OCI-LY7 (cell line): ENCODE measurements around the gene SERF2. TPM values are rescaled to one million over a fixed set of nuclear protein-coding genes. Genes with fewer than 3 reads are reported as not detected.
A peak's percentile ranks its signal among the peaks of the same experiment; 100 is the strongest.

Source experiments
- BruUV-seq: library from RNA; stranded (reverse); fragments of 400-500 nt; replicated peaks from 2 replicates; lab custom pipeline; 2021; lab: Mats Ljungman, UMichigan
- CTCF ChIA-PET: fragments of 300-600 bp; sonication (Branson Sonifier 250); formaldehyde crosslinking; loops from one replicate; lab custom pipeline; 2022; ENCODE audit warnings: antibody characterized with exemption; ENCODE audit not compliant: unreplicated experiment; lab: Charles Lee
- POLR2A ChIA-PET: fragments of 300-600 bp; sonication (Branson Sonifier 250); formaldehyde crosslinking; loops from one replicate; lab custom pipeline; 2022; ENCODE audit warnings: antibody characterized with exemption; lab: Charles Lee
- DNase-seq: peaks from one replicate; pipeline ENCODE4 v3.0.0-alpha.2; 2015; ENCODE audit warnings: low spot score
- H2AFZ ChIP-seq: fragments of 200-600 bp; sonication (generic), shearing (Covaris generic); 2 replicates; pipeline ENCODE4 v1.6.1; 2014; ENCODE audit warnings: mild to moderate bottlenecking, antibody characterized with exemption, low read length, moderate library complexity
- H3K27ac ChIP-seq: fragments of 200-600 bp; sonication (generic); 2 replicates; pipeline ENCODE4 v1.5.1; 2014; ENCODE audit warnings: mixed run types, low read depth, mild to moderate bottlenecking, moderate library complexity, low read length, inconsistent platforms; ENCODE audit not compliant: poor library complexity, severe bottlenecking
- H3K36me3 ChIP-seq: fragments of 200-600 bp; sonication (generic); 2 replicates; pipeline ENCODE4 v1.6.1; 2014; ENCODE audit warnings: mild to moderate bottlenecking, antibody characterized with exemption, low read length, moderate library complexity, mixed read lengths; ENCODE audit not compliant: insufficient read depth
- H3K4me1 ChIP-seq: fragments of 200-600 bp; sonication (generic); 2 replicates; pipeline ENCODE4 v1.5.1; 2014; ENCODE audit warnings: mild to moderate bottlenecking, low read length; ENCODE audit not compliant: insufficient read depth, poor library complexity, severe bottlenecking
- H3K4me2 ChIP-seq: fragments of 200-600 bp; sonication (generic); 2 replicates; pipeline ENCODE4 v1.6.1; 2014; ENCODE audit warnings: mild to moderate bottlenecking, low read length
- H3K4me3 ChIP-seq: fragments of 200-600 bp; sonication (generic); 2 replicates; pipeline ENCODE4 v1.5.1; 2014; ENCODE audit warnings: mild to moderate bottlenecking, low read depth, low read length; ENCODE audit not compliant: poor library complexity, severe bottlenecking
- H3K79me2 ChIP-seq: fragments of 200-600 bp; sonication (generic); 2 replicates; pipeline ENCODE4 v1.6.1; 2016; ENCODE audit warnings: low read depth, mild to moderate bottlenecking, low read length, moderate library complexity, mixed read lengths; ENCODE audit not compliant: insufficient read depth
- H3K9me2 ChIP-seq: fragments of 200-600 bp; sonication (generic); 2 replicates; pipeline ENCODE4 v1.6.1; 2016; ENCODE audit warnings: mild to moderate bottlenecking, low read length, mixed read lengths; ENCODE audit not compliant: insufficient read depth
- H3K9me3 ChIP-seq: fragments of 200-600 bp; sonication (generic); 2 replicates; pipeline ENCODE4 v1.6.1; 2014; ENCODE audit warnings: mild to moderate bottlenecking, mixed run types, low read length, mixed read lengths
- H4K20me1 ChIP-seq: fragments of 200-600 bp; sonication (generic); 2 replicates; pipeline ENCODE4 v1.6.1; 2014; ENCODE audit warnings: mild to moderate bottlenecking, antibody characterized with exemption, low read length, moderate library complexity, mixed read lengths; ENCODE audit not compliant: insufficient read depth
- CTCF ChIP-seq: fragments of 200-600 bp; sonication (generic); conservative IDR thresholded peaks from 2 replicates; pipeline ENCODE4 v1.5.1; 2014; ENCODE audit warnings: mild to moderate bottlenecking, antibody characterized with exemption, low read length, moderate library complexity, mixed read lengths
- EZH2phosphoT487 ChIP-seq: fragments of 200-600 bp; sonication (generic); IDR thresholded peaks from 2 replicates; pipeline ENCODE4 v1.6.1; 2018; ENCODE audit warnings: low read depth, borderline replicate concordance, mild to moderate bottlenecking, mixed run types, antibody characterized with exemption, low read length, moderate library complexity, mixed read lengths
- intact Hi-C: fragments of 100-400 bp; cut with micrococcal nuclease; formaldehyde crosslinking; loops from one replicate; pipeline ENCODE4 v1.10.0; 2022; ENCODE audit not compliant: unreplicated experiment
- total RNA-seq, 2 experiments: library from RNA; depleted of rRNA in 1 of 2; stranded (reverse); fragments of >200 nt in 1 of 2; shearing (Covaris generic) in 1 of 2; gene quantifications; 2 replicates each; pipeline ENCODE4 v1.2.3, GENCODE V29; 2014 to 2022

SERF2 gene
- total RNA-seq, 2 experiments from 2014 or later, result 581 to 1,370 TPM

- Histone ChIP-seq H3K9me3 (no peaks in the 10 kb centered on the region), H3K4me2 (peak within 1 kb of the TSS; percentile 85), H3K36me3 (peaks cover 48% of the 10 kb centered on the region), H3K4me3 (peak within 1 kb of the TSS; percentile 79), H3K27ac (peak within 1 kb of the TSS; percentile 91), H2AFZ (peak within 1 kb of the TSS; percentile 15; the same call in 1 of the 2 replicates), H3K9me2 (no peaks in the 10 kb centered on the region), H3K4me1 (peaks cover 66% of the 10 kb centered on the region), H4K20me1 (peaks cover 28% of the 10 kb centered on the region), H3K79me2 (peaks cover 52% of the 10 kb centered on the region)
- no peak for TF ChIP-seq EZH2phosphoT487
- no peak for TF ChIP-seq CTCF
- BruUV-seq, result no TSS peak
- ChIA-PET CTCF (interaction anchor here (0.6 to 1.4 kb wide), 4 partner anchors 13 to 51 kb away, joined by 3 to 5 read pairs (median 4); no protein-coding TSS in a partner anchor), POLR2A (interaction anchor here (0.6 to 7.0 kb wide), 14 partner anchors 12 to 992 kb away, joined by 4 to 98 read pairs (median 10); partner anchors contain the start of genes HYPK, MFAP1, PDIA3 and SERF2)
- DNase-seq, result peak; percentile 89
- intact Hi-C loops, result loop anchor here (1.0 to 2.0 kb wide), 4 partner anchors 13 to 52 kb away; no protein-coding TSS in a partner anchor
Measured at GRCh38 chr15:43776718-43777266, 15.3 kb upstream of the SERF2 start, which contains the start of gene ELL3. Gene ELL3, minus strand, starts transcription at chr15:43776966. Its CDS starts 65 bp downstream, at chr15:43776901.

GRCh38 chr15:43777267-43777914 lies 14.7 kb upstream of the SERF2 start:
- Histone ChIP-seq H2AFZ (peak overlapping the region; percentile 15; the same call in 1 of the 2 replicates), H3K27ac (peak overlapping the region; percentile 91), H3K9me3 (no peaks in the 10 kb centered on the region), H3K4me1 (peaks cover 66% of the 10 kb centered on the region), H3K4me2 (peak overlapping the region; percentile 76), H3K4me3 (peak overlapping the region; percentile 79), H3K36me3 (peaks cover 43% of the 10 kb centered on the region), H3K79me2 (peaks cover 49% of the 10 kb centered on the region), H3K9me2 (no peaks in the 10 kb centered on the region), H4K20me1 (peaks cover 22% of the 10 kb centered on the region)
- peak; percentile 87 for DNase-seq
- POLR2A ChIA-PET, result interaction anchor here (0.7 to 7.0 kb wide), 14 partner anchors 12 to 751 kb away, joined by 3 to 98 read pairs (median 10); partner anchors contain the start of genes HYPK, MFAP1, PDIA3 and SERF2
- CTCF ChIA-PET, result interaction anchor here (0.6 to 1.4 kb wide), 5 partner anchors 9 to 51 kb away, joined by 3 to 5 read pairs (median 4); no protein-coding TSS in a partner anchor
- intact Hi-C loops, result loop anchor here (1.0 to 2.0 kb wide), 3 partner anchors 12 to 46 kb away; no protein-coding TSS in a partner anchor
- peak; percentile 89 for TF ChIP-seq CTCF
- no peak for TF ChIP-seq EZH2phosphoT487
- BruUV-seq, result TSS peak; percentile 72
